AG08395 (cell line): ENCODE measurements around the gene FPGS.
"Not testable (repeated sequence)": the region's sequence is repeated elsewhere in the genome, so short reads cannot be mapped to it uniquely, and the experiment has no call there.

Experiments
- DNase-seq: peaks from one replicate; pipeline ENCODE4 v3.0.0; 2012; ENCODE audit warnings: mixed read lengths, low spot score

Gene FPGS

GRCh38 chr9:127771570-127772189, 31.0 kb upstream of the FPGS start:
- DNase-seq, result no peak

- no peak for DNase-seq
Observed at GRCh38 chr9:127772603-127773002, 30.1 kb upstream of the FPGS start.

DNA sequence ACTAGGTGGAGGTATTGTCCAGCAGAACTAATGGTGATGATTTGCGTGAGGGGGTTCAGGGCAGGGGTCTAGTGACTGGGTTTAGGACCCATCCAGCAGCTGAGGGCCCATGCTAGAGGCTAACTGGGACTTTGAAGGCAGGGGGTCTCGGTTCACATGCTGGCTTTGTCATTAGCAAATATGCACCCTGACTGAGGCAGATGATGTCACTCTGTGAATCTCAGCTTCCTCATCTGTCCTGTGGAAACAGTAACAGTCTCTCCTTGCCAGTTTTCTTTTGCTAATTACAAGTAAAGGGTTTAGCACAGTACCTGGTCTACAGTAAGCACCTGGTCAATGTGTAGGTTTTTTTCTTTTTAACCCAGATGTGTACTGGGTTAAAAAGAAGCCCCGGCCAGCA, 29.4 kb upstream of the FPGS start:
- no peak for DNase-seq

DNA sequence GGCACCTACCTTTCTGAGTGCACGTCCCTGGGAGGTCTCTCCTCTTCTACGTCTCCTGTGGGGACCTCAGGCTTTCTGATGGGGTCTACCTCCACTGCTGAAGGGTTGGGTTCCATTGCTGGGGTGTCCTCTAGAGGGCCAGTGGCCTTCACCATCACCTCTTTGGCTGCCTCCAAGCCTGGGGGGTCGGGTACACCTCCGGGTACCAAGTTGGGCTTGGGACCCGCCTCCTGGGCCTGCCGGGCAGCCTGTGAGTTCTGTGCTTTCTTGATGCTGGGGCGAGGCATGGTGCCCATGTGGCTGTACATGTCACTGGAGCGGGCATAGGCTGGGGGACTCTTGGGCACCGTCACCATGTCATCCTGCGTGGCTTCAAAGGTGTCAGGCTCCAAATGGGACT, 28.7 kb upstream of the FPGS start:
- no peak for DNase-seq

DNA sequence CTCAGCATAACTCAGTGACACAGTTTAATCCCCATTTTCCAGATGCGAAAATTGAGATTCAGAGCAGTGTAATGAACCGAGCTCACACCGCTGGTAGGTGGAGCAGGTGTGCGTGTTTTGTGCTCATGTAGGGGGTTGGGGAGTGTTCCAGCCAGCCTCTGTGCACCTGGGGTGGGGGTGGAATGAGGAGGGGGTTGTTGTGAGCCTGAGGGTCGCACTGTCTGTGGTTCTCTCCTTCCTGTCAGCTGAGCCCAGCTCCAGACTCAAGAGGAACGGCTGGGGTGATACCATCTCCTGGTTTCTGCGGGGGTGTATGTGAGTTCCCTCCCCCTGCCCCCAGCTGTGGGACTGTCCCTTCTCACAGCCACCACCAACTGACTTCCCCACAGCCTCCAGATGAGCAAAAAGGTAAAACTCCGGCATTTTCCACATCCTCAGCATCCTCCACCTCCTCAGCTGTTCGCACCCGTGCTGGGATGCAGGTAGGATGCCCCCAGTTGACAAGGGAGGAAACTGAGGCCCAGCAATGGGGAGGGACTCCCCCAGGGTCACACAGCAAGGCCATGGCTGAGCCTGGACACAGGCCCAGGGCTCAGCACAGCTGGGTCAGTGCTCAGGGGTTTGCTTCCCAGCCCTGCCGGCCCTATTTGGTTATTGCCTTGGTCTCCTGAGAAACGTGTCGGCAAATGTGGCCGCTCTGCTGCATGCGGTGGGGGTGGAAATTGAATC, 26.3 kb upstream of the FPGS start:
- DNase-seq, result no peak

DNA sequence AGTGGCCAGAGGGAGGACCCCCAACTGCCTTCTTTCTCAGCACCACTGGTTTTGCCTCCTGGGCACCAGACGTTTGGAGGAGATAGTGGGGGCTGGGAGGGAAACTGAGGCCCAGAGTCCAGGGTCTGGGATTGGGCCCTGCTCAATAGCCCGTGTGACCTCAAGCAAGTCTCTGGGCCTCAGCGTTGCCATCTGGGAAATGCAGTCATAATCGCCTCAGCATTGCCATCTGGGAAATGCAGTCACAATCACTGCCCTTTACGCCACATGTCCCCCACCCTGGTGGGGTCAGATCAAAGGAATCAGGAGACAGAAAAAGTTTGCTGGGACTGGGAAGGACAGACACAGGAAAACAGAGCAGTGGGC, 25.8 kb upstream of the FPGS start:
- no peak for DNase-seq

GRCh38 chr9:127777368-127777980, 25.2 kb upstream of the FPGS start:
- DNase-seq, result no peak

- no peak for DNase-seq
Observed at GRCh38 chr9:127778280-127779135, 24.2 kb upstream of the FPGS start, which contains the start of gene SH2D3C. Gene SH2D3C, minus strand, starts transcription at chr9:127778666. Its CDS starts 39 bp downstream, at chr9:127778627.

DNA sequence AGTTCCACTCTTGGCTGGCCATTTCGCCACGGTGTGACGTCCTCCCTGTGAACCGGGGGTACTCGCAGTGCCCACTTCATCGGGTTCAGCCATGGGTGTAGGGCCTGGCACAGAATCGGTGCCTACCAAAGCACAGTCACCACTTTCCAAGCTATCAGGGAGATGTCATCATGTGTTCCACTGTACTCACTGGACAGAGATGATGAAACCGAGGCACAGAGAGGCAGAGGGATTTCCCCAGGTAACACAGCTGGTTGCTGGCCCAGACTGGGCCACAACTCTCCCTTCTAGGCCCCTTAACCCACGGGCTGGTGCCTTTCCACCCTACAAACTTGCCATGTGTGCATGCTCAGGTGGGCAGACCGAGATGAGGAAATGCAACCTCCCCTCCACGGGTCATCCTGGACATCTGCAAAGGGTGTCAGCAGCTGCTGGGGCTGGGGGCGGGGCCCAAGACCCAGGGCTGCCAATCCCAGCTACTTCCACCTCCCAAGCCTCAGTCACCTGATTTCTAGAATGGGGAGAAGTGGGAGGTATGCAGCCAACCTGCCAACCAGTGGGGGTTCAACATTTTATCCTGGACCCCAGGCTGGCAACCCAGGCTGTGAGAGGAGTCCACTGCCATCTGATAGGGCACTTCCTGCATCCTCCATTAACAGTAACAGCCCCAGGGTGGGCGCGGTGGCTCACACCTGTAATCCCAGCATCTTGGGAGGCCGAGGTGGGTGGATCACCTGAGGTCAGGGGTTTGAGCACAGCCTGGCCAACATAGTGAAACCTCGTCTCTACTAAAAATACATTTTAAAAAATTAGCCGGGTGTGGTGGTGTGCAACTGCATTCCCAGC, 23.3 kb upstream of the FPGS start:
- no peak for DNase-seq

GRCh38 chr9:127780126-127780885, 22.4 kb upstream of the FPGS start:
- no peak for DNase-seq

- not testable (repeated sequence) for DNase-seq
Observed at GRCh38 chr9:127780909-127781308, 21.8 kb upstream of the FPGS start.

- DNase-seq, result no peak
Observed at GRCh38 chr9:127781806-127782205, 20.9 kb upstream of the FPGS start.

- no peak for DNase-seq
Observed at GRCh38 chr9:127783111-127784008, 19.3 kb upstream of the FPGS start.

- peak; percentile 92 for DNase-seq
Observed at GRCh38 chr9:127785023-127785932, 17.4 kb upstream of the FPGS start.

DNA sequence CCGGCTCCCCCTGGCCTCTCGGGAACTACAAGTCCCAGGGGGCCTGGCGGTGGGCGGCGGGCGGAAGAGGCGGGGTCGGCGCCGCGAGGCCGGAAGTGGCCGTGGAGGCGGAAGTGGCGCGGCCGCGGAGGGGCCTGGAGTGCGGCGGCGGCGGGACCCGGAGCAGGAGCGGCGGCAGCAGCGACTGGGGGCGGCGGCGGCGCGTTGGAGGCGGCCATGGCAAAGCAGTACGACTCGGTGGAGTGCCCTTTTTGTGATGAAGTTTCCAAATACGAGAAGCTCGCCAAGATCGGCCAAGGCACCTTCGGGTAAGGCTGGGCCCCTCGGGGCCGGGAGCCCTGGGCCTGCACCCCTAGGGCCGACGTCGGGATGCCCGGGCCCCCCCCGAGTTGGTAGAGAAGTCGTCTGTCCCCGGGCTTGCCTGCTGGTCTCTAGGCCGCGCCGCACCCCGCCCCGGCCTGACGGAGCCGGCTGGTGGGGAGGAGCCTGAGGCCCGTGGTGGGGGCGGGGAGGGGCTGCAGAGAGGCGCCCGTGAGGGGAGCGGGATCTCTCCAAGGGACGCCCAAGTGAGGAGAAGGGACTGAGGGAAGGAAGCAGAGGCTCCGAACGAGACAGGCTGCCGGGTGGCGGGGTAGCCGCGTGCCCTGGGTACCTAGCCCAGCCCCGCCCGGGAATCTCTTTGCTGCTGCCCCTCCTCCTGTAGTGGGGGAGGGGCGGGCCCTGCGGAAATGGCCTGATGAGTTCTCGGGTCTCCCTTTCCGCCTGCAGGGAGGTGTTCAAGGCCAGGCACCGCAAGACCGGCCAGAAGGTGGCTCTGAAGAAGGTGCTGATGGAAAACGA, 16.5 kb upstream of the FPGS start, which contains the start of gene CDK9:
Gene CDK9 (plus strand): TSS at position 102 of the 840 bp plus-strand sequence. CDS start 115 bp downstream, at position 217.
- peak; percentile 96 for DNase-seq

DNA sequence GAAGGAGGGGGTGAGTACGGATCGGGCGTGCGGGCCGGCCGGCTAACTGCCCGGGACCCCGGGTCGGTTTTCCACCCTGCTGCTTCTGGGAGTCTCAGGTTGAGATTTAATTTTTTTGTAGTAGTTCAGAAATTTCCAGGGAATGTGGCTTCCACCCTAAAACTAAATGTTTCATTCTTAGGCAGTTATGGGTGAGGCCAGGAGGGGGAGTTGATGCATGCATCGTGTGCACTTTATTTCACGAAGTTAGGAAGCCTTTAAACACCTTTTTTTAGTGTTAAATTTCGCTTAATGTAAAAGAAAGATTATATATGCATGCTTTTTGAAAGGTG, 15.9 kb upstream of the FPGS start:
- peak; percentile 35 for DNase-seq

GRCh38 chr9:127788337-127789011, 14.2 kb upstream of the FPGS start:
- DNase-seq, result no peak
